ENCODE measurements around the gene CMIP.

GRCh38 chr16:81728435-81728834 lies 283.8 kb downstream of the CMIP start:
- TF ChIP-seq CTCF (IDR thresholded peaks at IDR 0.05) (no peak), EZH2 (IDR thresholded peaks at IDR 0.05) (no peak)

All from neural progenitor cell (in vitro differentiated cells).